Thoracic aorta (tissue), 2 donors: ENCODE results near the gene SLC26A1. TPM values are rescaled to one million over a fixed set of nuclear protein-coding genes. Genes with fewer than 3 reads are reported as not detected.

Experiments used
- ATAC-seq: fragments of 150-250 bp; one replicate; pipeline ENCODE4 v1.8.0; 2017; ENCODE audit warnings: low read depth; ENCODE audit not compliant: insufficient number of reproducible peaks, low FRiP score
- DNase-seq: peaks from one replicate; pipeline ENCODE4 v3.0.0-alpha.2; 2020; ENCODE audit warnings: low spot score
- H3K27ac ChIP-seq, 2 donors: fragments of 200-600 bp; sonication (generic); 1 replicate in 1 of 2; 2 replicates in 1 of 2; pipeline ENCODE4 v1.5.1; 2016; ENCODE audit warnings: mild to moderate bottlenecking in 2 of 2, moderate library complexity in 2 of 2
- H3K27me3 ChIP-seq: fragments of 200-600 bp; sonication (generic); replicated peaks from 2 replicates; pipeline ENCODE4 v1.6.0; 2016; ENCODE audit warnings: mild to moderate bottlenecking; ENCODE audit not compliant: insufficient read depth
- H3K36me3 ChIP-seq: fragments of 200-600 bp; sonication (generic); one replicate; pipeline ENCODE4 v1.5.1; 2016
- H3K4me1 ChIP-seq, 2 donors: fragments of 200-600 bp; sonication (generic); 1 replicate in 1 of 2; 2 replicates in 1 of 2; pipeline versions ENCODE4 v1.5.1 to v1.6.0; 2016; ENCODE audit warnings: low read depth in 2 of 2, mild to moderate bottlenecking in 1 of 2; ENCODE audit not compliant: control insufficient read depth in 1 of 2
- H3K4me3 ChIP-seq: fragments of 200-600 bp; sonication (generic); 2 replicates; pipeline ENCODE4 v1.5.1; 2016; ENCODE audit warnings: mild to moderate bottlenecking
- H3K9me3 ChIP-seq: fragments of 200-600 bp; sonication (generic); 2 replicates; pipeline ENCODE4 v1.5.1; 2016
- CTCF ChIP-seq: fragments of 200-600 bp; sonication (generic); IDR thresholded peaks from one replicate; pipeline ENCODE4 v1.5.1; 2019; ENCODE audit warnings: antibody characterized with exemption
- total RNA-seq, 2 donors: library from RNA; depleted of rRNA; stranded (reverse); fragments of >200 nt; gene quantifications; one replicate each; pipeline versions ENCODE4 v1.1.0 to v1.2.3, GENCODE V29; 2016

SLC26A1 gene
- total RNA-seq, 2 donors from 2014 or later, result not detected

- no peaks in the 10 kb centered on the region for H3K9me3 ChIP-seq
- peaks cover 18% of the 10 kb centered on the region for H3K36me3 ChIP-seq
- no peak for TF ChIP-seq CTCF
- no peak for ATAC-seq
- no peaks in the 10 kb centered on the region for H3K27me3 ChIP-seq
- no peak overlapping the region for H3K4me3 ChIP-seq
- H3K4me1 ChIP-seq, result no peaks in the 10 kb centered on the region
- no peak overlapping the region for H3K27ac ChIP-seq
- DNase-seq, result no peak
Measured at GRCh38 chr4:1023075-1023640, 30.0 kb upstream of the SLC26A1 start.

DNA sequence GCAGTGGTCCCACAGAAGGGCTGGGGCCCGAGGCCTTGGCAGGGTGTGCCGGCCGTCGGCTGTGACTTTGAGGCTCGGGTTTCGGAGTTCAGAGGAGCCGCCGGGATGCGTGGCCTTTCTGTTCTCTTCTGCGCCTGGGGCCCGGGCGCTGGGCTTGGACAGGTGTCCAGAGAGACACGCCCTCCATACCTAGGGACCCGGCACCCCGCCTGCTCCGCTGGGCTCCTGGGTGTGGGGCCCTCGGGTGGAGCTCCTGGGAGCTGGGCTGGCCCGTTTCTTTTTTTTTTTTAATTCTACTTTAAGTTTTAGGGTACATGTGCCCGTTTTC is 29.5 kb upstream of the SLC26A1 start:
- H3K27ac ChIP-seq, result no peak overlapping the region
- ATAC-seq (no peak), DNase-seq (no peak)
- no peaks in the 10 kb centered on the region for H3K9me3 ChIP-seq
- no peaks in the 10 kb centered on the region for H3K27me3 ChIP-seq
- peaks cover 0 to 3% of the 10 kb centered on the region in 2 donors for H3K4me1 ChIP-seq
- no peak overlapping the region for H3K4me3 ChIP-seq
- peaks cover 18% of the 10 kb centered on the region for H3K36me3 ChIP-seq
- TF ChIP-seq CTCF, result no peak

GRCh38 chr4:1022051-1022738 is 29.0 kb upstream of the SLC26A1 start:
- H3K9me3 ChIP-seq, result no peaks in the 10 kb centered on the region
- ATAC-seq (no peak), DNase-seq (no peak)
- no peak overlapping the region for H3K4me3 ChIP-seq
- H3K36me3 ChIP-seq, result peaks cover 18% of the 10 kb centered on the region
- H3K27ac ChIP-seq, result no peak overlapping the region
- H3K27me3 ChIP-seq, result no peaks in the 10 kb centered on the region
- no peak for TF ChIP-seq CTCF
- H3K4me1 ChIP-seq, result peaks cover 0 to 4% of the 10 kb centered on the region in 2 donors

GRCh38 chr4:1021386-1022050 is 28.3 kb upstream of the SLC26A1 start:
- Histone ChIP-seq H3K36me3 (peaks cover 18% of the 10 kb centered on the region), H3K27me3 (no peaks in the 10 kb centered on the region), H3K4me3 (no peak overlapping the region), H3K4me1 (peaks cover 0 to 4% of the 10 kb centered on the region in 2 donors), H3K27ac (no peak overlapping the region), H3K9me3 (no peaks in the 10 kb centered on the region)
- ATAC-seq (no peak), DNase-seq (no peak)
- no peak for TF ChIP-seq CTCF

DNA sequence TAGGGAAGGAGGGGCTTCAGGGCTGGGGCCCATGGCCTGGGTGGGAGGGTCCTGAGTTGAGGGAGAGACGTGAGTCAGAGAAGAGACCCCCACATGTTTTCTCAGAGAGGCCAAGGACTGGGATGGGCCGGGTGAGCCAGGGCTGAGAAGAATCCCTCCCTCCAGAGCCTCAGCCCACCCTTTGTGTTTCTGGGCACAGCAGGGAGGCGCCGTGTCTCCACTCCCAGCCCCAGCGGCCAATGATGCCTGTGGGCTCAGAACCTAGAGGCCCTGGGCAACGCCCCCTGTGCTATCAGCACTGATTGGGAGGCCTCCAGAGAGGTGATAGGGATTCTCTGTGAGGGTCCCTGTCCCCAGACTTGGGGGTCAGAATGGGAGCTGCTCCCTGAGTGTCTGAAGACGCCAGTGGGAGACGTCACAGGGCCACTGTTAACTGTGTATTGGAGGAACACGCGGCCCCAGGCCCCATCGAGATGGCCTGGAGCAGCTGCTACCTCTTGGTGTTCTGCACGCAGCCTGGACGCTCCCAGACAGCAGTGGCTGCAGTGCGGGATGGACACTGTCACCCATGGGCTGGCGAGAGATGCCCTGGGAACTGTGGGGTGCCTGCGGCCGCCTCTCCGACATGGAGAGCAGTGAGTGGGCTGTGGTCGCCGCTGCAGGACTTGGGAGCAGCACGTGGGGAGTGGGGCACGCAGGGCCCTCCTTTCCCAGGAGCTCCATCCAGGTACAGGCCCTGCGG is 26.7 kb upstream of the SLC26A1 start:
- no peak overlapping the region for H3K27ac ChIP-seq
- peaks cover 0 to 4% of the 10 kb centered on the region in 2 donors for H3K4me1 ChIP-seq
- H3K36me3 ChIP-seq, result peaks cover 11% of the 10 kb centered on the region
- ATAC-seq (no peak), DNase-seq (no peak)
- no peak for TF ChIP-seq CTCF
- no peaks in the 10 kb centered on the region for H3K27me3 ChIP-seq
- no peak overlapping the region for H3K4me3 ChIP-seq
- H3K9me3 ChIP-seq, result no peaks in the 10 kb centered on the region
